ENCODE results near the gene PPP2R2B.

PPP2R2B gene

DNA sequence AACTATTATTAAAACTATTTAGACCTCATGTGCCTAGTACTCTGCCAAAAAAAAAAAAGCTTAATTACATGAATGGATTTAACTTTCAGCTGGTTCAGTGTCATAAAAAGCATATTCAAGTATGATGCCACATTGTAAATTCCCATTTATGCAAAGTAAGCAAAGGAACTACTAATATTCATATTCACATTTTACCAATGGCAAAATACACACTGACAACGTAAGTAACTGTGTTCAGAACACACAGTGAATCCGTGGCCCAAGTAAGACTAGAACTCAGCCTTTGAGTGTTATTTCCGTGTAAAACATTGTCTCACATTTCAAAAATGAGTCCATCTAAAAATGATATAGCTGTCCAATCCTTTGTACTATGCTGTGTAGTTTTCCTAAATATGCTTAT, 56.8 kb downstream of the PPP2R2B start:
- no peak for DNase-seq

DNA sequence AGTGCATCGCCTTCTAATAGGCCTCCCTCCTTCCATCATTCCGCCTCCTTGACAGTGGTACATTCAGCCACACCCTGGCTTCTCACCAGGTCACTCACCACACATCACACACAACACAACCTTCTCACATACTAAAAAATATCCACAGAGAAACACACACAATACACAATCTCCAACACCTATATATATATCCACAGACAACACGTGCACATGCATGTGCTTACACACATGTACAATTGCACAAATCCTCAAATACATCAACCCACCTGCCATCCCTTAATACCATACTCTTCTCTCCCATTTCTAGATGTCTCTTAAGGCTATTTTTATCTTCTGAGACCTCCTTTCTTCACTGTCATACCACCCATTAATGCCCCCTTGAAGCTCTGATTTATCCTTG, 57.6 kb downstream of the PPP2R2B start:
- DNase-seq, result no peak

- no peak for DNase-seq
Measured at GRCh38 chr5:146818822-146819221, 59.7 kb downstream of the PPP2R2B start.

DNA sequence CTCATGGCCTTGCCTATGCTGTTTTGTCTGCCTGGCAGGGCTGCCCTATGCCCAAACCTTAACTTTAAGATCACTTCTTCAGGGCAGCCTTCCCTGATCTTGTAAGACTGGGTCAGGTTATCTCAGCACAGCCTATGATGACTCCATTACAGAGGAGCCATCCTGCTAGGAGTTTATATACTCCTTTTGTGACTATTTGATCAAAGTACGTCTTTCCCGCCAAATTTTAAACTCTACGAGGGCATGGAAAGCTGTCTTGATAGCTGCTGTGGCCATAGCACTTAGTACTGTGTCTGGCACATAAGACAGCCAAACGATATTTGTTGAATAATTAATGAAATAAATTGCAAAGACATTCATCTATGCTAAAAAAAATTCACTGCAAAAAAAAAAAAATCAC, 60.6 kb downstream of the PPP2R2B start:
- no peak for DNase-seq

GRCh38 chr5:146816775-146817387, 61.7 kb downstream of the PPP2R2B start:
- no peak for DNase-seq

GRCh38 chr5:146815411-146815810, 63.1 kb downstream of the PPP2R2B start:
- DNase-seq, result no peak

GRCh38 chr5:146813346-146814157, 65.0 kb downstream of the PPP2R2B start:
- no peak for DNase-seq

DNA sequence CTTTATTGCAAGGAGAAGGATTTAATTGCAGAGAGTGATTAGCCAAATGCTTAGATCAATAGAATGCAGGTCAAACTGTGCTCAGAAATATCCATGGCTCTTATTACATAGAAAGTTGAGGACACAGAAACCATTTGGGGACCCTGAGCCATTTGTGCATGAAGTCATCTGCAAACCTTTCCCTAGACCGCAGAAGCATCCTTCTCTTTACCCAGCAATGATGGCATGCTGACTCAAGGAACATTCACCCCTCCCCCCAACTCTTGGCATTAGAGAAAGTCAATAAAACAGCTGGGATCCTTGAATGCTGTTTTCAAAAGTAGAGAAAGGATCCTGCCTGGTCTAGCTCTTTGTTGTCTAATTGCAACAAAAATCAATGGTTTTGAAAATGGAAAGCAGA, 73.5 kb downstream of the PPP2R2B start:
- DNase-seq, result no peak

DNA sequence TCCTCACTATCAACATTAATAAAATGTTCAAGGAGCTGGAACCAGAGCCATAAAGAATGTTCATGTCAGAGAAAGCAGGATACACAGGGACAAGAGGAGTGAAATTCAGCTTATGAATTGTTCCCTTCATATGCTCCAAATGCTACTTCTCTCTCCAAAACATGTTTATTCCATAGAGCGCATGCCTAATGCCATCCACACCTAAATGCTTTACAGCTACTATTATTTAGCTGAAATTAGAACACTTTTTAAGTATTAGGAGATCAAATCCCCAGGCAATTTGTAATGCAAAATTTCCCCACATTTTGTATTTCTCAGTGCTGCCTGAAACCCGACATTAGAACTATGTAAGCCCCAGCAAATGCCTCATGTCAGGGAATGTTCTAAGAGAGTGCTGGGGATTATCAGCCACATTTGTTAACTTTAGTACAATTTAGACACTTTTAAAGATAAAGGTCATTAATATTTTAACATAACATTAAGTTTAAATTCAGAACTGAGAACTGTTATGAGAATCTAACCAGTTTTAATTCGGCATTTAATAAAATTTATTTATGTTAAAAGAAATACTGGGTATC, 75.5 kb downstream of the PPP2R2B start:
- DNase-seq, result no peak

DNA sequence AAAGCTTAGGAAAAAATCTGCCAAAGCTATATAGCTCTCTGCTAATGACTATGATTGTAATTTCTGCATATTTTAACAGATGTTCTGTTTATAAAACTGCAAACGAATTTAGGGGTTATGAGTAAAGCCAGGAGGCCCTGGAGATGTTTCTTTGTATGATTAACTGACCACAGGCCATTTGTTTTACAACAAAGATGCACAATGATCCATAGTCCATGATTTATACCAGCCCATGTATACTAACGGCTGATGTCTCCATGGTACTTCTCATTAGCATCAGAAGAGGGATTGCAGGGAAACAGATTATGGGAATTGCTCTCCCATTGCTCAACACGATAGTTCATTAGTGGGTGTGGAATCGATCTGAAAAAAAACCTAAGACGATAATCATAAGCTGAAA, 78.9 kb downstream of the PPP2R2B start:
- DNase-seq, result no peak

DNA sequence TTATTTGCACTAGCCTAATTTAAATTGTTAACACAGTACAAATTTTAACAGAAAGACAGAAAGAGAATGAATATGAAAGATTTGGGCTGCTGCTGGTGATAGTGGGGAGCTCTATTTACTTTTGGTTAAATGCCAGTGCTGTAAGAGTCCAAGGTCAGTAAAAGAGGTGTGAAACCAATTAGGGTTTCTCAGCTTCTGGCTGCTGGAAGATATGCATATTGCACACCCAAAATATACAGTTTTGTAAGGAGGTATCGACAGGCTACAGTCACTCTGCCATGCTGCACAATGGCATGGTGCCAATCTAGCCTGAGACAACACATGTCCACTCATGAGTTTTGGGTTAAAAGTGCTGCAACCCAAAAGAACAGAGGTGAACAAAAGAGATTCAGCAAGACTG, 79.3 kb downstream of the PPP2R2B start:
- no peak for DNase-seq

DNA sequence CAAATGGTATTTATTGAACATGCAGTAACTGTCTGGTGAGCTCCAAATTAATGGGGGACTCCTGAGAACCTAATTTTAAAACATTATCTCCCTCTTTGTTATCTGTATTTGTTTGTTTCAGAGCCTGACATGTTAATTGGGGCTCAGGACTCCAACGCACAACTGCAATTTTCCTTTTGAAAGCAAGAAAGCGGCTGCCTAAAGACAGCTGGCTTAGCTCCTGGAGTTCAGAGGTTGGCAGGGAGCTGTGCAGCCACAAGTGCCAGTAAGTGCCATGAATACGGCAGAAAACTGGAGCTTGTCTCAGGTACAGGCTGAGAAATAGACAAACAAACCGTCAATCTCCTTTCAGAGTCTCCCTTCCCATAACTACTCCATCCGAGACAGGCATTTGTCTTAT, 80.9 kb downstream of the PPP2R2B start:
- DNase-seq, result no peak

DNA sequence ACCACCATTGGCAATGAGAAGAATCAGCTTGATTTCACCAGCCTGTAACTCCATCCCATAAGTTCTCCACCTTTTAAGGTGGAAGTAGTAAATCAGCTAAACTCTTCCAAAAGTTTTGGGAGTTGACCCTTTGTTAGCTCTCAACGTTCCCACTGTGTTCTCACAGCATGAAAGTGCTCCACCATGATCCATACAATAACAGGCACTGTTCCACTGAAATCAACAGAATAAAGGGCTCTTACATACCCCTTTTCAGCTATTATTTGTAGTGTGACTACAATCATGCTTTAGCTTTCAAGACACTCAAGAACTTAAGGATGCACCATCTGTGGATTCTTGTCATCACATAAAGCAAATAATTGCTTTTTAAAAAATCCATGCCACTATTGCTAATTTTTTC, 81.6 kb downstream of the PPP2R2B start:
- no peak for DNase-seq

DNA sequence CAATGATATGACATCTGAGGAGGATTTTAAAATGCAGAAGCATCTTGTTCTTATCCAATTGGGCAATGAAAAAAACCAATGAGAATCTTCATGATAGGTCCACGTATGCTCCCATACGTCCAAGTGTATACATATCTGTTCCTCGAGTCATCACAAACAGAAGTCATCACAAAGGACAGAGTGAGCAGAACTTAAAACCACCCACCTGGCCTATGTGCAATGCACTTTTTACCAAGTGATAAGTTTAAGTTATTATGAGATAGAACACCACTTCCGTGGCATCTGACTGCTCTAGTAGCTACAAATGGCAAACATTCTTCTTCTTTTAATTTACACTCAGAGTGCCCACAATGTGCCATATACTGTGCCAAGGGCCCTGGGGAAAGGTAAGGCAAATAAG, 82.4 kb downstream of the PPP2R2B start:
- no peak for DNase-seq

- DNase-seq, result no peak
Measured at GRCh38 chr5:146794326-146795029, 84.1 kb downstream of the PPP2R2B start.

DNA sequence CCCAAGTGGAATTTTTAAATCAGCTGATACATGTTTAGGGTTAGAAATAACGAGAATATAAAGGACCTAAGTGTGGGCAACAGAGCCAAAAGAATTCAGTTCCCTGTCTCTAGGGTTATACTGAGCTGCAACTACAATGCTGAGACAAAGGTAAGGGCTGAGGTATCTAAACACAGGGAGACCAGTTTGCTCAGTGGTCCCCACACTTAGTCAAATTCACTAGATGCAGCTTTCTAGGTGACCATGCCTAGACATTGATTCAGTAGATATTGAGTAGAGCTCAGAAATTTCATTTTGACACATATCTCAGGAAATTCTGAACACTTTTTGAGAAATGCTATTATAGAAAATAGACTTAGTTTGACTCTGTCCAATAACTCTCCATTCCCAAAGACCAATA, 84.8 kb downstream of the PPP2R2B start:
- no peak for DNase-seq

- DNase-seq, result no peak
Measured at GRCh38 chr5:146791471-146791870, 87.1 kb downstream of the PPP2R2B start.

GRCh38 chr5:146789712-146790653, 88.6 kb downstream of the PPP2R2B start:
- DNase-seq, result no peak

- no peak for DNase-seq
Measured at GRCh38 chr5:146788898-146789297, 89.7 kb downstream of the PPP2R2B start.

GRCh38 chr5:146785065-146785464, 93.5 kb downstream of the PPP2R2B start:
- no peak for DNase-seq

GRCh38 chr5:146781157-146781556, 97.4 kb downstream of the PPP2R2B start:
- no peak for DNase-seq

DNA sequence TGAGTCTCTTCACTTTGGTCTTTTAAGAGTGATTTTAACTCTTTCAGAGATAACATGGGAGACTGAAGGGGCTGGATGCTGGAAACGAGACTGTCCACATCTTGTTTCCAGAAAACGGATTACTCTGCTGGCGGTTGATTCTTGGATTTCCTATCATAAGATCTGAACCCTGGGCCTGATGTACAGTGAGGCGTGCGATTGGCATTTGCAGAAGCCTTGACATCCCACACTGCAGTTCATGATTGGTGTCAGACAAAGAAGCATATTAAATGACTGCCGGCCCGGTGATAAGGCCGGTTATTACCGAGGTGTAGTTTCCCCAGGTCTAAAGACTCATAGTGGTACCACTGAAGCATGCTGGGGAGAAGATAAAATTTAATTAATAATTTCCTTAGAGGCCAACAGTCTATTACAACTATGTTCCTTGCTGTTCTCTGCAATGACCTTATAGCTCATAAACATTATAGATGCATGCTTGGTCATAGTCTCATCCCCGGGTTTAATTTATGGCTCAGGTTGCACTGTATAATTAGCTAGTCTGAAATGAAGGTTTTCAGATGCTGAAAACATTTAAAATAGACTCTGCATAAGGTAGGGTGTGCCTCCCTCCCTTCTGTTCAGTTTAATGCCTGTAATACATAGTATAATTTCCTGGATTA, 99.2 kb downstream of the PPP2R2B start:
- DNase-seq, result no peak
